Astrocyte (in vitro differentiated cells and primary cell): Measurements from ENCODE around the gene STRN3.

Experiments used
- CTCF ChIP-seq: IDR thresholded peaks from 2 replicates; pipeline ENCODE4 v1.5.1; 2011; ENCODE audit warnings: low read depth, mild to moderate bottlenecking, inconsistent platforms, low read length, moderate library complexity; ENCODE audit not compliant: insufficient read depth
- EZH2 ChIP-seq: IDR thresholded peaks from 2 replicates; pipeline ENCODE4 v1.6.1; 2012; ENCODE audit warnings: mild to moderate bottlenecking, low read length, inconsistent platforms; ENCODE audit not compliant: insufficient read depth

- no peak for TF ChIP-seq CTCF
- TF ChIP-seq EZH2, result no peak
Observed at GRCh38 chr14:31045501-31046080, 19.4 kb upstream of the STRN3 start.
